Gastrocnemius medialis (tissue), 4 donors: ENCODE measurements around the gene GSK3B.

Experiments
- CTCF ChIP-seq, 5 experiments: fragments of 450-650 bp in 3 of 5; fragments of 200-600 bp in 2 of 5; sonication (generic) in 2 of 5; IDR thresholded peaks in 4 of 5; conservative IDR thresholded peaks in 1 of 5; 1 replicate in 4 of 5; 2 replicates in 1 of 5; pipeline ENCODE4 v1.5.1; 2016 to 2019; ENCODE audit warnings: antibody characterized with exemption in 5 of 5, mild to moderate bottlenecking in 3 of 5, moderate library complexity in 3 of 5
- POLR2A ChIP-seq, 2 donors: fragments of 450-650 bp; IDR thresholded peaks; one replicate each; pipeline ENCODE4 v1.6.1; 2017; ENCODE audit warnings: antibody characterized with exemption in 2 of 2, mild to moderate bottlenecking in 2 of 2, moderate library complexity in 2 of 2

- TF ChIP-seq CTCF (IDR thresholded peaks at IDR 0.05 in 4 of 5, conservative IDR thresholded peaks at IDR 0.05 in 1 of 5) (no peak), POLR2A (IDR thresholded peaks at IDR 0.05) (no peak)
These were observed 181.2 kb downstream of the GSK3B start for GRCh38 chr3:119913021-119913420.
